NT2/D1 (cell line): ENCODE data around the gene BMPR1A.

Source experiments
- SUZ12 ChIP-seq: IDR thresholded peaks from 2 replicates; pipeline ENCODE4 v1.6.1; 2011; ENCODE audit not compliant: insufficient read length, insufficient read depth; ENCODE audit errors: extremely low read depth
- YY1 ChIP-seq: IDR thresholded peaks from 2 replicates; pipeline ENCODE4 v1.6.1; 2011; ENCODE audit not compliant: insufficient read length, insufficient read depth
- ZNF274 ChIP-seq: IDR thresholded peaks from 2 replicates; pipeline ENCODE4 v1.6.1; 2011; ENCODE audit warnings: mild to moderate bottlenecking, low read depth, low read length

- TF ChIP-seq SUZ12, result no peak
- TF ChIP-seq ZNF274, result no peak
- no peak for TF ChIP-seq YY1
Observed at GRCh38 chr10:86870679-86871078, 114.3 kb downstream of the BMPR1A start.
